ENCODE results near the gene HOXA13. TPM values are rescaled to one million over a fixed set of nuclear protein-coding genes. Genes with fewer than 3 reads are reported as not detected.

Gene HOXA13
- total RNA-seq, 2 donors from 2014 or later = not detected

DNA sequence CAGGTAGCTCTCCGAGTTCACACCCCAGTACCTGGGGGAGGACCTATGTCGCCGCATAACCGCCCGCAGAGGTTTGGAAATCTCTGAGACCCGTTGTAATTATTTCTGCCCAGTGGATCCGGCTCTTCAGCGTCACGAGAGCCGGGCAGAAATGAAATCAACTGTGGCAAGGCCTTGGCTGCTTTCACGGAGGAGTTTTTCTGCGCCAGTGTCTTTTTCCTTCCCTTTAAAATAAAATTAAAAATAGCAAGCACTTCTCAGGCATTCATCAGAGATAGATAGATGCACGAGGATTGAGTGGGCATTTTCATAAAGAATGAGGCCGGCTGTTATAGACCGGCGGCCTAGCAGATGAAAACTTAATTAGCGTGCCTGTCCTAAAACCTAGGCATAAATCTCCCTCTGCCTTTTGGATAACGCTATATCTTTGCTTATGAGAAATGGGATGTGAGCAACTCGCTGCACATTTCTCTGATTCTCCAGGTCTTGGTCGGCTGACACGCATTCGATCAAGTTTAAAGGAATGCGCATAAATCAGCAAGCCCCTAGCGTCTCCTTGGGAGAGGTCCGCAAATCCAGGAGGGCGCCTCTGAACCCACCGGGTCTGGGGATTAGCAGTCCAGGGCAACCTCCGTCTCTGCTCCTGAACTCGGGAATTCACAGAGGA, 6.4 kb downstream of the HOXA13 start:
- H3K9me3 Mint-ChIP-seq = no peaks in the 10 kb centered on the region
- Histone ChIP-seq H3K9me3 (ENCODE audit: control insufficient read depth, low read length) (no peaks in the 10 kb centered on the region), H3K9ac (ENCODE audit: extremely low read depth, low read length, poor library complexity, severe bottlenecking) (no peak overlapping the region), H3K27me3 (ENCODE audit: control insufficient read depth, insufficient read depth, low read length, poor library complexity, severe bottlenecking) (peaks cover 100% of the 10 kb centered on the region), H3K27ac (ENCODE audit: low read depth, low read length) (no peak overlapping the region), H3K4me1 (ENCODE audit: control insufficient read depth, insufficient read depth, low read length) (peaks cover 3% of the 10 kb centered on the region), H3K36me3 (ENCODE audit: control insufficient read depth, insufficient read depth, low read length) (no peaks in the 10 kb centered on the region), H3K4me3 (ENCODE audit: low read length) (no peak overlapping the region)
- no peak overlapping the region for H3K27ac Mint-ChIP-seq
- peaks cover 6% of the 10 kb centered on the region for H3K4me1 Mint-ChIP-seq
- TF ChIP-seq, protein P1, sequence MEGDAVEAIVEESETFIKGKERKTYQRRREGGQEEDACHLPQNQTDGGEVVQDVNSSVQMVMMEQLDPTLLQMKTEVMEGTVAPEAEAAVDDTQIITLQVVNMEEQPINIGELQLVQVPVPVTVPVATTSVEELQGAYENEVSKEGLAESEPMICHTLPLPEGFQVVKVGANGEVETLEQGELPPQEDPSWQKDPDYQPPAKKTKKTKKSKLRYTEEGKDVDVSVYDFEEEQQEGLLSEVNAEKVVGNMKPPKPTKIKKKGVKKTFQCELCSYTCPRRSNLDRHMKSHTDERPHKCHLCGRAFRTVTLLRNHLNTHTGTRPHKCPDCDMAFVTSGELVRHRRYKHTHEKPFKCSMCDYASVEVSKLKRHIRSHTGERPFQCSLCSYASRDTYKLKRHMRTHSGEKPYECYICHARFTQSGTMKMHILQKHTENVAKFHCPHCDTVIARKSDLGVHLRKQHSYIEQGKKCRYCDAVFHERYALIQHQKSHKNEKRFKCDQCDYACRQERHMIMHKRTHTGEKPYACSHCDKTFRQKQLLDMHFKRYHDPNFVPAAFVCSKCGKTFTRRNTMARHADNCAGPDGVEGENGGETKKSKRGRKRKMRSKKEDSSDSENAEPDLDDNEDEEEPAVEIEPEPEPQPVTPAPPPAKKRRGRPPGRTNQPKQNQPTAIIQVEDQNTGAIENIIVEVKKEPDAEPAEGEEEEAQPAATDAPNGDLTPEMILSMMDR (conservative IDR thresholded peaks at IDR 0.05) = no peak
- peak; percentile 64 for DNase-seq
- peaks cover 99% of the 10 kb centered on the region for H3K27me3 Mint-ChIP-seq (ENCODE audit: insufficient read depth)
- no peaks in the 10 kb centered on the region for H3K36me3 Mint-ChIP-seq (ENCODE audit: low read depth)
- no peak overlapping the region for H3K4me3 Mint-ChIP-seq
- 10% methylated on average over 18 to 29 of the region's 29 CpGs for WGBS, 2 experiments (ENCODE audit: insufficient coverage in 1 of 2, insufficient read length in 1 of 2)

DNA sequence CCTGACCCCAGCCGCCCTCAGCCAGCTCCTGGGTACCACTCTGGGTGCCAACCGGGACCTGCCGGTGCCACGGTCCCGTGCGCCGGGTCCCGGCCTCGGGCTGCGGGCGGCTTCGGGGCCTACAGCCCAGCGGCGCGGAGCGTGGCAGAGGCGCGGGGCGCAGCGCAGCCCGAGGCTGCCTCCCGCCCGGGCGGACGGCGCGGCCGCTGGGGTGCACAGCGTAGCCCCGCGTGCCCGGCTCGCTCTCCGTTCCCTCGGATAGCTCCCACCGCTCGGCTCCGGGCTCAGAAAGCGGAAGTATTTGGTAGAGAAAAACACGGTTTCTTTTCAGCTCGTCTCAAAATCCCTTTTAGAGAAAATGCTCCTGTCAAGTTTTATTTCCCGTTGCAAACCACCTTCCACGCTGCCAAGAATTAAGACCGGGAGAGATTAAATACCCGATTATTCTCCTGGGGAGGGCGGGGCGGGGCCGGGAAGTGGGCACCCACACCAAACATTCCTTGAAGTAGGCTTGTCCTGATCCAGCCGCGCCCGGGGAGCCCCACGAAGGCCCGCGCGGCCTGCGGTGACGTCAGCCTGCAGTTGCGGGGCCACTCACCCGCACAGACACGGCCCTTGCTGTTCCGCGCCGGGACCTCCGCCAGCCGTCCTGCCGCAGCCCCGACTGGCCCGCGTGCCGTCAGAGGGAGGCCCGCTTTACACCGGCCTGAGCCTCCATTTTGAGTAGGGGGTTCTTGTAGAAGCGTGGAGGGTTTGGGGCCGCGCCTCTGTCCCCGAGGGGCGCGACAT, 7.2 kb downstream of the HOXA13 start:
- H3K4me3 ChIP-seq (ENCODE audit: low read length) = no peak overlapping the region
- H3K4me1 Mint-ChIP-seq = peaks cover 10% of the 10 kb centered on the region
- H3K4me3 Mint-ChIP-seq = peak overlapping the region; percentile 45
- no peak overlapping the region for H3K27ac Mint-ChIP-seq
- peak; percentile 61 for DNase-seq
- H3K27ac ChIP-seq (ENCODE audit: low read depth, low read length) = no peak overlapping the region
- no peak overlapping the region for H3K9ac ChIP-seq (ENCODE audit: extremely low read depth, low read length, poor library complexity, severe bottlenecking)
- no peaks in the 10 kb centered on the region for H3K9me3 ChIP-seq (ENCODE audit: control insufficient read depth, low read length)
- TF ChIP-seq, protein P1 (conservative IDR thresholded peaks at IDR 0.05) = no peak
- WGBS, 2 experiments (ENCODE audit: insufficient coverage in 1 of 2, insufficient read length in 1 of 2) = 4% methylated on average over 24 to 78 of the region's 78 CpGs
- no peaks in the 10 kb centered on the region for H3K9me3 Mint-ChIP-seq
- H3K4me1 ChIP-seq (ENCODE audit: control insufficient read depth, insufficient read depth, low read length) = peaks cover 6% of the 10 kb centered on the region
- H3K36me3 Mint-ChIP-seq (ENCODE audit: low read depth) = no peaks in the 10 kb centered on the region
- peaks cover 100% of the 10 kb centered on the region for H3K27me3 ChIP-seq (ENCODE audit: control insufficient read depth, insufficient read depth, low read length, poor library complexity, severe bottlenecking)
- no peaks in the 10 kb centered on the region for H3K36me3 ChIP-seq (ENCODE audit: control insufficient read depth, insufficient read depth, low read length)
- H3K27me3 Mint-ChIP-seq (ENCODE audit: insufficient read depth) = peaks cover 99% of the 10 kb centered on the region

DNA sequence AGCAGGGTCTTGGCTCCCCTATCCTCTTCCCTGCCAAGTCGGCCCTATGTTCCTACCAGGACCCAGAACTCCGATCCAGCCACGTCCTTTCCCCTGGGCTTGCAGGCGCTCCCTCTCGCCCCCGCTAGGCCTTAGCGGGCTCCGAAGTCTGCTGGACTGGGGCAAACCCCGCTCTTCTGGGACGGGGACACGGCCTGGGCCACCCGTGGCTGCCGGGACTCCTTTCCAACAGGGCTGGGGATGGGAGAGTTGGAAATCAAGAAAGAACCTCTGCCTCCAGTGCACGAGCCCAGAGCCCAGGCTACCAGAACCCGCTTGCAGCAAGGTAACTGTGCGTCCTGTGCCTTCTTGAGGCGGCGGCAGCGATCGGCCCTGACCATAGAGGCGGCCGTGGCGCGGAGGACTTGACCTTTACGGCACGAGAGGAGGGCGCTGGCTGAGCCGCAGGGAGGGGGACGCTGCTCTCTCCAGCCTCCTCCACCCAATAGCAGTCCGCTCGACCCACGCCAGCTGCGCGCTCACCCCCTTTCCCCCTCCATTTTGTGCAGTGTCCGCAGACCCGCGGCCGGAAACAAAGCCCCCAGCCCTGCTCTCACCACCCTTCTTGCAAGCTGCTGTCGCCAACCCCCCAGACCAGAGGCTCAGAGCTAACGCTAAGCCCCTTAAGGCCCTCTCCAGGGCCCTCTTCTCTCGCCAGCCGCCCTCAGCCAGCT, 7.9 kb downstream of the HOXA13 start:
- H3K36me3 Mint-ChIP-seq (ENCODE audit: low read depth) = no peaks in the 10 kb centered on the region
- H3K4me1 Mint-ChIP-seq = peaks cover 10% of the 10 kb centered on the region
- Histone ChIP-seq H3K27ac (ENCODE audit: low read depth, low read length) (no peak overlapping the region), H3K27me3 (ENCODE audit: control insufficient read depth, insufficient read depth, low read length, poor library complexity, severe bottlenecking) (peaks cover 100% of the 10 kb centered on the region), H3K4me1 (ENCODE audit: control insufficient read depth, insufficient read depth, low read length) (peaks cover 6% of the 10 kb centered on the region), H3K4me3 (ENCODE audit: low read length) (no peak overlapping the region), H3K9me3 (ENCODE audit: control insufficient read depth, low read length) (no peaks in the 10 kb centered on the region), H3K9ac (ENCODE audit: extremely low read depth, low read length, poor library complexity, severe bottlenecking) (no peak overlapping the region), H3K36me3 (ENCODE audit: control insufficient read depth, insufficient read depth, low read length) (no peaks in the 10 kb centered on the region)
- peak overlapping the region; percentile 45 for H3K4me3 Mint-ChIP-seq
- TF ChIP-seq, protein P1 (conservative IDR thresholded peaks at IDR 0.05) = no peak
- no peak overlapping the region for H3K27ac Mint-ChIP-seq
- 0 to 4% methylated on average over 6 to 42 of the region's 42 CpGs for WGBS, 2 experiments (ENCODE audit: insufficient coverage in 1 of 2, insufficient read length in 1 of 2)
- H3K9me3 Mint-ChIP-seq = no peaks in the 10 kb centered on the region
- peak; percentile 82 for DNase-seq
- H3K27me3 Mint-ChIP-seq (ENCODE audit: insufficient read depth) = peaks cover 99% of the 10 kb centered on the region

Measured in endodermal cell (in vitro differentiated cells).